ENCODE results near the gene TEX2. TPM values are rescaled to one million over a fixed set of nuclear protein-coding genes. Genes with fewer than 3 reads are reported as not detected.

The TEX2 gene
- total RNA-seq, 1 experiment from 2014 or later: 20.1 TPM

- H3K4me3 ChIP-seq (ENCODE audit: low read depth in 2 of 2, low read length in 2 of 2): no peak overlapping the region
- ChIA-PET POLR2A (no interaction called here), CTCF (interaction anchor here (0.6 kb wide), 1 partner anchor 11 kb away, joined by 3 read pairs; no protein-coding TSS in a partner anchor)
- no peaks in the 10 kb centered on the region for H3K9me3 ChIP-seq (ENCODE audit: control insufficient read depth, insufficient read depth, low read depth, low read length)
- in situ Hi-C loops (cut with HindIII; ENCODE audit: low pct_unique_long_range_greater_than_20kb, low sequenced_read_pairs): no loop called here
- ATAC-seq (no peak), DNase-seq (ENCODE audit: low read depth, low spot score) (no peak)
- H3K27me3 ChIP-seq (ENCODE audit: control insufficient read depth, insufficient read depth, low read length): no peaks in the 10 kb centered on the region
- H3K36me3 ChIP-seq (ENCODE audit: control insufficient read depth, insufficient read depth, low read length): peaks cover 2% of the 10 kb centered on the region; the same call in 1 of the 2 replicates
- peaks cover 4% of the 10 kb centered on the region for H3K4me1 ChIP-seq (ENCODE audit: control insufficient read depth, insufficient read depth, low read length)
- intact Hi-C loops (cut with micrococcal nuclease; ENCODE audit: unreplicated experiment): no loop called here
- H3K27ac ChIP-seq (ENCODE audit: low read length): no peak overlapping the region
- no TSS peak for BruUV-seq (replicated peaks)
- TF ChIP-seq TCF7L2 (IDR thresholded peaks at IDR 0.05; ENCODE audit: low read depth, low read length) (no peak), POLR2AphosphoS5 (IDR thresholded peaks at IDR 0.05; ENCODE audit: low read depth, low read length) (no peak), SIN3A (IDR thresholded peaks at IDR 0.05; ENCODE audit: borderline replicate concordance, insufficient read depth, low read depth, low read length) (no peak), REST (IDR thresholded peaks at IDR 0.05; ENCODE audit: insufficient read depth in 1 of 2, low read depth in 2 of 2, low read length in 1 of 2) (no peak), CTCF (IDR thresholded peaks at IDR 0.05) (no peak)
Observed at GRCh38 chr17:64259922-64260321, 3.1 kb downstream of the TEX2 start.

- Histone ChIP-seq H3K27ac (ENCODE audit: low read length) (no peak overlapping the region), H3K36me3 (ENCODE audit: control insufficient read depth, insufficient read depth, low read length) (peaks cover 2% of the 10 kb centered on the region; the same call in 1 of the 2 replicates), H3K4me1 (ENCODE audit: control insufficient read depth, insufficient read depth, low read length) (peaks cover 4% of the 10 kb centered on the region), H3K27me3 (ENCODE audit: control insufficient read depth, insufficient read depth, low read length) (no peaks in the 10 kb centered on the region), H3K9me3 (ENCODE audit: control insufficient read depth, insufficient read depth, low read depth, low read length) (no peaks in the 10 kb centered on the region), H3K4me3 (ENCODE audit: low read depth in 2 of 2, low read length in 2 of 2) (no peak overlapping the region)
- ChIA-PET POLR2A (no interaction called here), CTCF (interaction anchor here (0.6 kb wide), 1 partner anchor 10 kb away, joined by 3 read pairs; no protein-coding TSS in a partner anchor)
- in situ Hi-C loops (cut with HindIII; ENCODE audit: low pct_unique_long_range_greater_than_20kb, low sequenced_read_pairs): no loop called here
- DNase-seq (ENCODE audit: low read depth, low spot score): no peak
- ATAC-seq: no peak
- no peak for TF ChIP-seq REST (IDR thresholded peaks at IDR 0.05; ENCODE audit: insufficient read depth in 1 of 2, low read depth in 2 of 2, low read length in 1 of 2)
- no peak for TF ChIP-seq CTCF (IDR thresholded peaks at IDR 0.05)
- intact Hi-C loops (cut with micrococcal nuclease; ENCODE audit: unreplicated experiment): no loop called here
- no TSS peak for BruUV-seq (replicated peaks)
Observed at GRCh38 chr17:64259426-64259825, 3.6 kb downstream of the TEX2 start.

Measured in Panc1 (cell line).